ENCODE data around the gene CARS2. TPM values are rescaled to one million over a fixed set of nuclear protein-coding genes. Genes with fewer than 3 reads are reported as not detected.

CARS2 gene
- total RNA-seq, 1 donor from 2014 or later: 152 TPM

- Histone ChIP-seq H3K4me3 (ENCODE audit: low read depth, low read length) (peak within 1 kb of the TSS; percentile 80), H3K36me3 (ENCODE audit: control insufficient read depth, insufficient read depth, low read length) (no peaks in the 10 kb centered on the region), H3K27me3 (ENCODE audit: control insufficient read depth, insufficient read depth, low read length) (no peaks in the 10 kb centered on the region)
- no peak for TF ChIP-seq CTCF (IDR thresholded peaks at IDR 0.05; ENCODE audit: insufficient read depth, low read length, severe bottlenecking)
- no peak for FAIRE-seq
- DNase-seq (ENCODE audit: low read depth): no peak
These were observed 7.7 kb upstream of the CARS2 start, which contains the start of gene ING1 for GRCh38 chr13:110713642-110713952. ING1 (plus strand) TSS chr13:110713700; CDS start chr13:110714150, 450 bp downstream.

GRCh38 chr13:110712849-110713641 lies 7.1 kb upstream of the CARS2 start:
- H3K4me3 ChIP-seq (ENCODE audit: low read depth, low read length): peak overlapping the region; percentile 80
- FAIRE-seq: no peak
- no peaks in the 10 kb centered on the region for H3K36me3 ChIP-seq (ENCODE audit: control insufficient read depth, insufficient read depth, low read length)
- DNase-seq (ENCODE audit: low read depth): peak; percentile 97
- no peak for TF ChIP-seq CTCF (IDR thresholded peaks at IDR 0.05; ENCODE audit: insufficient read depth, low read length, severe bottlenecking)
- no peaks in the 10 kb centered on the region for H3K27me3 ChIP-seq (ENCODE audit: control insufficient read depth, insufficient read depth, low read length)

- Histone ChIP-seq H3K4me3 (ENCODE audit: low read depth, low read length) (peak overlapping the region; percentile 80), H3K27me3 (ENCODE audit: control insufficient read depth, insufficient read depth, low read length) (no peaks in the 10 kb centered on the region), H3K36me3 (ENCODE audit: control insufficient read depth, insufficient read depth, low read length) (no peaks in the 10 kb centered on the region)
- FAIRE-seq (no peak), DNase-seq (ENCODE audit: low read depth) (peak; percentile 41)
- TF ChIP-seq CTCF (IDR thresholded peaks at IDR 0.05; ENCODE audit: insufficient read depth, low read length, severe bottlenecking): no peak
These were observed 6.3 kb upstream of the CARS2 start for GRCh38 chr13:110712081-110712848.

- TF ChIP-seq CTCF (IDR thresholded peaks at IDR 0.05; ENCODE audit: insufficient read depth, low read length, severe bottlenecking): no peak
- Histone ChIP-seq H3K36me3 (ENCODE audit: control insufficient read depth, insufficient read depth, low read length) (peaks cover 4% of the 10 kb centered on the region), H3K27me3 (ENCODE audit: control insufficient read depth, insufficient read depth, low read length) (no peaks in the 10 kb centered on the region), H3K4me3 (ENCODE audit: low read depth, low read length) (peak overlapping the region; percentile 59)
- DNase-seq (ENCODE audit: low read depth) (no peak), FAIRE-seq (peak; percentile 92)
These were observed 855 bp upstream of the CARS2 start for GRCh38 chr13:110706570-110707372.

- H3K4me3 ChIP-seq (ENCODE audit: low read depth, low read length): peak overlapping the region; percentile 59
- FAIRE-seq: no peak
- TF ChIP-seq CTCF (IDR thresholded peaks at IDR 0.05; ENCODE audit: insufficient read depth, low read length, severe bottlenecking): no peak
- no peak for DNase-seq (ENCODE audit: low read depth)
- peaks cover 9% of the 10 kb centered on the region for H3K36me3 ChIP-seq (ENCODE audit: control insufficient read depth, insufficient read depth, low read length)
- H3K27me3 ChIP-seq (ENCODE audit: control insufficient read depth, insufficient read depth, low read length): no peaks in the 10 kb centered on the region
These were observed 525 bp downstream of the CARS2 start for GRCh38 chr13:110705356-110705825.

Data from bronchial epithelial cell (primary cell).